ENCODE results near the gene SLC6A9.

SLC6A9 gene

GRCh38 chr1:44059212-44059611 is 27.9 kb upstream of the SLC6A9 start:
- Histone ChIP-seq H3K9me3 (ENCODE audit: control insufficient read depth, low read length) (no peaks in the 10 kb centered on the region), H3K27ac (ENCODE audit: low read length, poor library complexity, severe bottlenecking) (no peak overlapping the region), H2BK5ac (ENCODE audit: low read depth, low read length, poor library complexity, severe bottlenecking) (no peak overlapping the region), H3K36me3 (ENCODE audit: control insufficient read depth in 1 of 2, insufficient read depth in 2 of 2, low read depth in 1 of 2, low read length in 2 of 2) (no peaks in the 10 kb centered on the region), H2BK12ac (ENCODE audit: low read length in 2 of 2) (no peak overlapping the region), H3K79me1 (replicated peaks; ENCODE audit: low read length, poor library complexity, severe bottlenecking) (no peaks in the 10 kb centered on the region), H2BK15ac (ENCODE audit: low read depth, poor library complexity, severe bottlenecking) (no peak overlapping the region), H3K14ac (ENCODE audit: low read length in 2 of 2) (no peak overlapping the region), H3K23ac (ENCODE audit: low read length in 2 of 2) (no peak overlapping the region), H3K4me2 (ENCODE audit: low read length, poor library complexity, severe bottlenecking) (no peak overlapping the region), H4K91ac (ENCODE audit: low read length) (no peak overlapping the region), H2BK120ac (ENCODE audit: low read depth, low read length) (no peak overlapping the region), H3K9ac (ENCODE audit: low read length) (no peak overlapping the region), H3K4me1 (ENCODE audit: control insufficient read depth, insufficient read depth, low read depth, low read length) (no peaks in the 10 kb centered on the region), H4K8ac (ENCODE audit: low read length) (no peak overlapping the region), H3K4ac (ENCODE audit: low read depth in 1 of 2, low read length in 2 of 2) (no peak overlapping the region), H2AK5ac (ENCODE audit: low read length, severe bottlenecking) (no peak overlapping the region), H3K18ac (ENCODE audit: low read depth in 1 of 2, low read length in 2 of 2) (no peak overlapping the region), H3K4me3 (ENCODE audit: insufficient read depth in 1 of 2, low read depth in 1 of 2, low read length in 2 of 2) (no peak overlapping the region), H2AFZ (ENCODE audit: low read depth, low read length) (no peak overlapping the region), H3K27me3 (ENCODE audit: control insufficient read depth in 1 of 2, insufficient read depth in 1 of 2, low read length in 2 of 2) (peaks cover 0 to 7% of the 10 kb centered on the region in 2 experiments)
- WGBS, result 100% methylated on average over 1 of the region's 1 CpG
- no peak for DNase-seq

- no peak overlapping the region for H2BK12ac ChIP-seq (ENCODE audit: low read length in 2 of 2)
Measured at GRCh38 chr1:44057293-44057692, 26.0 kb upstream of the SLC6A9 start.

GRCh38 chr1:44053394-44053793 is 22.1 kb upstream of the SLC6A9 start:
- Histone ChIP-seq H3K23ac (ENCODE audit: low read length in 2 of 2) (no peak overlapping the region), H3K79me1 (replicated peaks; ENCODE audit: low read length, poor library complexity, severe bottlenecking) (no peaks in the 10 kb centered on the region), H3K27me3 (ENCODE audit: control insufficient read depth in 1 of 2, insufficient read depth in 1 of 2, low read length in 2 of 2) (no peaks in the 10 kb centered on the region), H4K8ac (ENCODE audit: low read length) (no peak overlapping the region), H3K27ac (ENCODE audit: low read length, poor library complexity, severe bottlenecking) (no peak overlapping the region), H3K14ac (ENCODE audit: low read length in 2 of 2) (no peak overlapping the region), H3K36me3 (ENCODE audit: control insufficient read depth in 1 of 2, insufficient read depth in 2 of 2, low read depth in 1 of 2, low read length in 2 of 2) (no peaks in the 10 kb centered on the region), H2BK120ac (ENCODE audit: low read depth, low read length) (no peak overlapping the region), H3K4ac (ENCODE audit: low read depth in 1 of 2, low read length in 2 of 2) (no peak overlapping the region), H3K9ac (ENCODE audit: low read length) (no peak overlapping the region), H2BK5ac (ENCODE audit: low read depth, low read length, poor library complexity, severe bottlenecking) (no peak overlapping the region), H2BK15ac (ENCODE audit: low read depth, poor library complexity, severe bottlenecking) (no peak overlapping the region), H2AK5ac (ENCODE audit: low read length, severe bottlenecking) (no peak overlapping the region), H2AFZ (ENCODE audit: low read depth, low read length) (no peak overlapping the region), H3K4me1 (ENCODE audit: control insufficient read depth, insufficient read depth, low read depth, low read length) (peaks cover 4% of the 10 kb centered on the region), H3K4me3 (ENCODE audit: insufficient read depth in 1 of 2, low read depth in 1 of 2, low read length in 2 of 2) (no peak overlapping the region), H3K18ac (ENCODE audit: low read depth in 1 of 2, low read length in 2 of 2) (no peak overlapping the region), H4K91ac (ENCODE audit: low read length) (no peak overlapping the region), H3K9me3 (ENCODE audit: control insufficient read depth, low read length) (no peaks in the 10 kb centered on the region), H3K4me2 (ENCODE audit: low read length, poor library complexity, severe bottlenecking) (no peak overlapping the region), H2BK12ac (ENCODE audit: low read length in 2 of 2) (no peak overlapping the region)
- no peak for DNase-seq
- 94% methylated on average over 2 of the region's 2 CpGs for WGBS

More at GRCh38 chr1:44057293-44057692, 26.0 kb upstream of the SLC6A9 start:
- H2BK120ac ChIP-seq (ENCODE audit: low read depth, low read length), result no peak overlapping the region
- no peak overlapping the region for H3K4ac ChIP-seq (ENCODE audit: low read depth in 1 of 2, low read length in 2 of 2)
- no peak overlapping the region for H4K8ac ChIP-seq (ENCODE audit: low read length)
- no peak overlapping the region for H3K9ac ChIP-seq (ENCODE audit: low read length)
- no CpG with 5 or more reads among the region's 1 CpG for WGBS
- no peak overlapping the region for H3K4me3 ChIP-seq (ENCODE audit: insufficient read depth in 1 of 2, low read depth in 1 of 2, low read length in 2 of 2)
- H2AFZ ChIP-seq (ENCODE audit: low read depth, low read length), result no peak overlapping the region
- no peak overlapping the region for H2BK5ac ChIP-seq (ENCODE audit: low read depth, low read length, poor library complexity, severe bottlenecking)
- no peak overlapping the region for H4K91ac ChIP-seq (ENCODE audit: low read length)
- no peak for DNase-seq
- H3K27me3 ChIP-seq (ENCODE audit: control insufficient read depth in 1 of 2, insufficient read depth in 1 of 2, low read length in 2 of 2), result peaks cover 0 to 4% of the 10 kb centered on the region in 2 experiments
- H3K9me3 ChIP-seq (ENCODE audit: control insufficient read depth, low read length), result no peaks in the 10 kb centered on the region
- H3K79me1 ChIP-seq (replicated peaks; ENCODE audit: low read length, poor library complexity, severe bottlenecking), result no peaks in the 10 kb centered on the region
- no peak overlapping the region for H2AK5ac ChIP-seq (ENCODE audit: low read length, severe bottlenecking)
- no peaks in the 10 kb centered on the region for H3K4me1 ChIP-seq (ENCODE audit: control insufficient read depth, insufficient read depth, low read depth, low read length)
- no peak overlapping the region for H3K18ac ChIP-seq (ENCODE audit: low read depth in 1 of 2, low read length in 2 of 2)
- no peak overlapping the region for H3K23ac ChIP-seq (ENCODE audit: low read length in 2 of 2)
- no peak overlapping the region for H2BK15ac ChIP-seq (ENCODE audit: low read depth, poor library complexity, severe bottlenecking)
- H3K27ac ChIP-seq (ENCODE audit: low read length, poor library complexity, severe bottlenecking), result no peak overlapping the region
- H3K14ac ChIP-seq (ENCODE audit: low read length in 2 of 2), result no peak overlapping the region
- no peak overlapping the region for H3K4me2 ChIP-seq (ENCODE audit: low read length, poor library complexity, severe bottlenecking)
- no peaks in the 10 kb centered on the region for H3K36me3 ChIP-seq (ENCODE audit: control insufficient read depth in 1 of 2, insufficient read depth in 2 of 2, low read depth in 1 of 2, low read length in 2 of 2)

GRCh38 chr1:44050261-44050660 is 19.0 kb upstream of the SLC6A9 start:
- no peak overlapping the region for H4K8ac ChIP-seq (ENCODE audit: low read length)
- no peaks in the 10 kb centered on the region for H3K79me1 ChIP-seq (replicated peaks; ENCODE audit: low read length, poor library complexity, severe bottlenecking)
- H3K4me3 ChIP-seq (ENCODE audit: insufficient read depth in 1 of 2, low read depth in 1 of 2, low read length in 2 of 2), result no peak overlapping the region
- no peak overlapping the region for H2BK15ac ChIP-seq (ENCODE audit: low read depth, poor library complexity, severe bottlenecking)
- no peaks in the 10 kb centered on the region for H3K36me3 ChIP-seq (ENCODE audit: control insufficient read depth in 1 of 2, insufficient read depth in 2 of 2, low read depth in 1 of 2, low read length in 2 of 2)
- no peak overlapping the region for H2AK5ac ChIP-seq (ENCODE audit: low read length, severe bottlenecking)
- no peak overlapping the region for H3K18ac ChIP-seq (ENCODE audit: low read depth in 1 of 2, low read length in 2 of 2)
- no peak overlapping the region for H2AFZ ChIP-seq (ENCODE audit: low read depth, low read length)
- H3K4ac ChIP-seq (ENCODE audit: low read depth in 1 of 2, low read length in 2 of 2), result no peak overlapping the region
- no peak overlapping the region for H3K27ac ChIP-seq (ENCODE audit: low read length, poor library complexity, severe bottlenecking)
- no peak overlapping the region for H3K14ac ChIP-seq (ENCODE audit: low read length in 2 of 2)
- no peaks in the 10 kb centered on the region for H3K27me3 ChIP-seq (ENCODE audit: control insufficient read depth in 1 of 2, insufficient read depth in 1 of 2, low read length in 2 of 2)
- no peak overlapping the region for H2BK12ac ChIP-seq (ENCODE audit: low read length in 2 of 2)
- no peak overlapping the region for H4K91ac ChIP-seq (ENCODE audit: low read length)
- peak overlapping the region; percentile 52 for H3K9ac ChIP-seq (ENCODE audit: low read length)
- no peak overlapping the region for H2BK120ac ChIP-seq (ENCODE audit: low read depth, low read length)
- H3K4me2 ChIP-seq (ENCODE audit: low read length, poor library complexity, severe bottlenecking), result no peak overlapping the region
- H3K4me1 ChIP-seq (ENCODE audit: control insufficient read depth, insufficient read depth, low read depth, low read length), result peaks cover 6% of the 10 kb centered on the region
- H3K23ac ChIP-seq (ENCODE audit: low read length in 2 of 2), result no peak overlapping the region
- no peak overlapping the region for H2BK5ac ChIP-seq (ENCODE audit: low read depth, low read length, poor library complexity, severe bottlenecking)
- WGBS, result 76% methylated on average over 3 of the region's 3 CpGs
- no peaks in the 10 kb centered on the region for H3K9me3 ChIP-seq (ENCODE audit: control insufficient read depth, low read length)
- no peak for DNase-seq

Data from mesenchymal stem cell (in vitro differentiated cells and primary cell).